ENCODE results near the gene ARSB. TPM values are rescaled to one million over a fixed set of nuclear protein-coding genes. Genes with fewer than 3 reads are reported as not detected.

Gene ARSB
- total and polyA plus RNA-seq, 10 of the 15 experiments (the other 5 are each of a cell fraction or from before 2014, with no cell fraction given), result 1.2 to 8.2 (median 6.1) TPM

DNA sequence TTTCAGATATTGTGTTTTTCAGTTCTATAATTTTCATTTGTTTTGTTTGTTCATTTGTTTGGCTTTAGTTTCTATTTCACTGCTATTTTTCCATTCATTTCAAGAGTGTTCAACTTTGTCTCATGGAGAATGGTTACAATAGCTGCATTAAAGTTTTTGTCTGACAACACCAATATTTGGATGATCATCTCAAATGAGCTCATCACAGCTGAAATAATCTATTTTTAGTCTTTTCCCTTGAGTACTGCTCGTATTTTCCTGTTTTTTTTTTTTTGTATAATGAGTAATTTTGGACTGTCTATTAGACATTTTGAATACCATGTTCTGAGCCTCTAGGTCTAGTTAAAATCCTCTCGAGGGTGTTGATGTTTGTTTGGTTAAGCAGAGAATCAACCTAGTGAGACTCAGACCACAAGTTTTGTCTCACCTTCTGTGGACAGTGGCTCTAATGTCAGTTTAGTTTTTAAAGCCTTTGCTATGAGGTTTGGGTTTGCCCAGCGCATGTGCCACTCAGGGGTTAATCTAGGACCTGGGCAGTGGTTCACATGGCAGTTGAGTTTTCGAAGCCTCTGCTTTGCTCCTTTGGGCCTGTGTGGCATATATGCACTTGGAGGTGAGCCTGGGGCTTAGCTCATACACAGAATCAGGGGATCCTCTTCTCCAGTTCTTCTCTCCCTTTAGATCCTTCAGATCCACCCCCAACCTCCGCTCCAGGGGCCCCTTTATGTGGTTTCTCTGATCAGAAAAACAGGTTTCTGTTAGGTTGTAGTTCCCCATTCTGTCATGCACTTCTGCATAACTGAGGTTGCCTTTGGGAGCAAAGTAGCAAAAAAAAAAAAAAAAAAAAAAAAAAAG, 79.8 kb downstream of the ARSB start (continued):
- TF ChIP-seq, protein P1, sequence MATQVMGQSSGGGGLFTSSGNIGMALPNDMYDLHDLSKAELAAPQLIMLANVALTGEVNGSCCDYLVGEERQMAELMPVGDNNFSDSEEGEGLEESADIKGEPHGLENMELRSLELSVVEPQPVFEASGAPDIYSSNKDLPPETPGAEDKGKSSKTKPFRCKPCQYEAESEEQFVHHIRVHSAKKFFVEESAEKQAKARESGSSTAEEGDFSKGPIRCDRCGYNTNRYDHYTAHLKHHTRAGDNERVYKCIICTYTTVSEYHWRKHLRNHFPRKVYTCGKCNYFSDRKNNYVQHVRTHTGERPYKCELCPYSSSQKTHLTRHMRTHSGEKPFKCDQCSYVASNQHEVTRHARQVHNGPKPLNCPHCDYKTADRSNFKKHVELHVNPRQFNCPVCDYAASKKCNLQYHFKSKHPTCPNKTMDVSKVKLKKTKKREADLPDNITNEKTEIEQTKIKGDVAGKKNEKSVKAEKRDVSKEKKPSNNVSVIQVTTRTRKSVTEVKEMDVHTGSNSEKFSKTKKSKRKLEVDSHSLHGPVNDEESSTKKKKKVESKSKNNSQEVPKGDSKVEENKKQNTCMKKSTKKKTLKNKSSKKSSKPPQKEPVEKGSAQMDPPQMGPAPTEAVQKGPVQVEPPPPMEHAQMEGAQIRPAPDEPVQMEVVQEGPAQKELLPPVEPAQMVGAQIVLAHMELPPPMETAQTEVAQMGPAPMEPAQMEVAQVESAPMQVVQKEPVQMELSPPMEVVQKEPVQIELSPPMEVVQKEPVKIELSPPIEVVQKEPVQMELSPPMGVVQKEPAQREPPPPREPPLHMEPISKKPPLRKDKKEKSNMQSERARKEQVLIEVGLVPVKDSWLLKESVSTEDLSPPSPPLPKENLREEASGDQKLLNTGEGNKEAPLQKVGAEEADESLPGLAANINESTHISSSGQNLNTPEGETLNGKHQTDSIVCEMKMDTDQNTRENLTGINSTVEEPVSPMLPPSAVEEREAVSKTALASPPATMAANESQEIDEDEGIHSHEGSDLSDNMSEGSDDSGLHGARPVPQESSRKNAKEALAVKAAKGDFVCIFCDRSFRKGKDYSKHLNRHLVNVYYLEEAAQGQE (IDR thresholded peaks at IDR 0.05; ENCODE audit: low read depth, low read length), result no peak
- no peak for TF ChIP-seq ZBTB4 (CRISPR knock-in tag; IDR thresholded peaks at IDR 0.05)
- TF ChIP-seq, protein P2, sequence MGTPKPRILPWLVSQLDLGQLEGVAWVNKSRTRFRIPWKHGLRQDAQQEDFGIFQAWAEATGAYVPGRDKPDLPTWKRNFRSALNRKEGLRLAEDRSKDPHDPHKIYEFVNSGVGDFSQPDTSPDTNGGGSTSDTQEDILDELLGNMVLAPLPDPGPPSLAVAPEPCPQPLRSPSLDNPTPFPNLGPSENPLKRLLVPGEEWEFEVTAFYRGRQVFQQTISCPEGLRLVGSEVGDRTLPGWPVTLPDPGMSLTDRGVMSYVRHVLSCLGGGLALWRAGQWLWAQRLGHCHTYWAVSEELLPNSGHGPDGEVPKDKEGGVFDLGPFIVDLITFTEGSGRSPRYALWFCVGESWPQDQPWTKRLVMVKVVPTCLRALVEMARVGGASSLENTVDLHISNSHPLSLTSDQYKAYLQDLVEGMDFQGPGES (IDR thresholded peaks at IDR 0.05), result no peak
- TF ChIP-seq GABPA (IDR thresholded peaks at IDR 0.05; ENCODE audit: low read depth), result no peak
- TF ChIP-seq RFX5 (IDR thresholded peaks at IDR 0.05; ENCODE audit: low read depth, low read length), result no peak
- TF ChIP-seq PML (IDR thresholded peaks at IDR 0.05; ENCODE audit: low read length), result no peak
- TF ChIP-seq NFYA (IDR thresholded peaks at IDR 0.05; ENCODE audit: borderline replicate concordance, low read depth, low read length), result no peak
- TF ChIP-seq SIN3A (IDR thresholded peaks at IDR 0.05; ENCODE audit: low read depth, low read length), result no peak
- TF ChIP-seq, protein P3, sequence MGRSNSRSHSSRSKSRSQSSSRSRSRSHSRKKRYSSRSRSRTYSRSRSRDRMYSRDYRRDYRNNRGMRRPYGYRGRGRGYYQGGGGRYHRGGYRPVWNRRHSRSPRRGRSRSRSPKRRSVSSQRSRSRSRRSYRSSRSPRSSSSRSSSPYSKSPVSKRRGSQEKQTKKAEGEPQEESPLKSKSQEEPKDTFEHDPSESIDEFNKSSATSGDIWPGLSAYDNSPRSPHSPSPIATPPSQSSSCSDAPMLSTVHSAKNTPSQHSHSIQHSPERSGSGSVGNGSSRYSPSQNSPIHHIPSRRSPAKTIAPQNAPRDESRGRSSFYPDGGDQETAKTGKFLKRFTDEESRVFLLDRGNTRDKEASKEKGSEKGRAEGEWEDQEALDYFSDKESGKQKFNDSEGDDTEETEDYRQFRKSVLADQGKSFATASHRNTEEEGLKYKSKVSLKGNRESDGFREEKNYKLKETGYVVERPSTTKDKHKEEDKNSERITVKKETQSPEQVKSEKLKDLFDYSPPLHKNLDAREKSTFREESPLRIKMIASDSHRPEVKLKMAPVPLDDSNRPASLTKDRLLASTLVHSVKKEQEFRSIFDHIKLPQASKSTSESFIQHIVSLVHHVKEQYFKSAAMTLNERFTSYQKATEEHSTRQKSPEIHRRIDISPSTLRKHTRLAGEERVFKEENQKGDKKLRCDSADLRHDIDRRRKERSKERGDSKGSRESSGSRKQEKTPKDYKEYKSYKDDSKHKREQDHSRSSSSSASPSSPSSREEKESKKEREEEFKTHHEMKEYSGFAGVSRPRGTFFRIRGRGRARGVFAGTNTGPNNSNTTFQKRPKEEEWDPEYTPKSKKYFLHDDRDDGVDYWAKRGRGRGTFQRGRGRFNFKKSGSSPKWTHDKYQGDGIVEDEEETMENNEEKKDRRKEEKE (IDR thresholded peaks at IDR 0.05), result no peak
- no peak for TF ChIP-seq ELK1 (IDR thresholded peaks at IDR 0.05; ENCODE audit: low read depth, low read length)
- TF ChIP-seq ZNF592 (IDR thresholded peaks at IDR 0.05), result no peak

All from GM12878 (cell line).